Hepatocyte (in vitro differentiated cells): ENCODE measurements around the gene PIGQ. TPM values are rescaled to one million over a fixed set of nuclear protein-coding genes. Genes with fewer than 3 reads are reported as not detected.
A peak's percentile ranks its signal among the peaks of the same experiment; 100 is the strongest.

Experiments used
- DNase-seq: peaks from one replicate; pipeline ENCODE4 v3.0.0-alpha.2; 2016; ENCODE audit warnings: low spot score
- H2AFZ ChIP-seq: fragments of 200-600 bp; sonication (generic); 2 replicates; pipeline ENCODE4 v1.6.0; 2016; ENCODE audit warnings: antibody characterized with exemption, mild to moderate bottlenecking
- H3K27ac ChIP-seq: fragments of 200-600 bp; sonication (generic); 2 replicates; pipeline ENCODE4 v1.5.1; 2016; ENCODE audit warnings: mild to moderate bottlenecking
- H3K27me3 ChIP-seq: fragments of 200-600 bp; sonication (generic); 2 replicates; pipeline ENCODE4 v1.6.1; 2016
- H3K36me3 ChIP-seq: fragments of 200-600 bp; sonication (generic); replicated peaks from 2 replicates; pipeline ENCODE4 v1.5.1; 2016; ENCODE audit warnings: low read depth; ENCODE audit not compliant: insufficient read depth
- H3K4me1 ChIP-seq: fragments of 200-600 bp; sonication (generic); 2 replicates; pipeline ENCODE4 v1.5.1; 2016; ENCODE audit warnings: mild to moderate bottlenecking, moderate library complexity; ENCODE audit not compliant: insufficient read depth
- H3K4me2 ChIP-seq: fragments of 200-600 bp; sonication (generic); 2 replicates; pipeline ENCODE4 v1.6.0; 2016
- H3K4me3 ChIP-seq: fragments of 200-600 bp; sonication (generic); 2 replicates; pipeline ENCODE4 v1.5.1; 2016; ENCODE audit warnings: mild to moderate bottlenecking
- H3K79me2 ChIP-seq: fragments of 200-600 bp; sonication (generic); 2 replicates; pipeline ENCODE4 v1.6.0; 2017; ENCODE audit warnings: mild to moderate bottlenecking
- H3K9me2 ChIP-seq: fragments of 200-600 bp; sonication (generic); replicated peaks from 2 replicates; pipeline ENCODE4 v1.6.0; 2017; ENCODE audit warnings: mild to moderate bottlenecking; ENCODE audit not compliant: insufficient read depth
- H3K9me3 ChIP-seq: fragments of 200-600 bp; sonication (generic); 2 replicates; pipeline ENCODE4 v1.5.1; 2016; ENCODE audit warnings: low read depth, mild to moderate bottlenecking
- H4K20me1 ChIP-seq: fragments of 200-600 bp; sonication (generic); 2 replicates; pipeline ENCODE4 v1.6.0; 2016; ENCODE audit warnings: mild to moderate bottlenecking; ENCODE audit not compliant: insufficient read depth, poor library complexity, severe bottlenecking
- CTCF ChIP-seq: fragments of 200-600 bp; sonication (generic); IDR thresholded peaks from 2 replicates; pipeline ENCODE4 v1.5.1; 2016; ENCODE audit warnings: antibody characterized with exemption, mild to moderate bottlenecking; ENCODE audit not compliant: poor library complexity
- EZH2 ChIP-seq: fragments of 200-600 bp; sonication (generic); IDR thresholded peaks from 2 replicates; pipeline ENCODE4 v1.6.1; 2016; ENCODE audit warnings: antibody characterized with exemption, mild to moderate bottlenecking, borderline replicate concordance
- EZH2phosphoT487 ChIP-seq: fragments of 200-600 bp; sonication (generic); IDR thresholded peaks from one replicate; pipeline ENCODE4 v1.6.1; 2018; ENCODE audit warnings: antibody characterized with exemption, mild to moderate bottlenecking, low read depth, moderate library complexity; ENCODE audit not compliant: unreplicated experiment, severe bottlenecking
- WGBS: methylation state at CpG from one replicate; pipeline ENCODE4 v1.1.6; 2016; ENCODE audit warnings: low lambda C conversion rate; ENCODE audit errors: missing lambda C conversion rate; 5-methylcytosine and 5-hydroxymethylcytosine counted together
- polyA plus RNA-seq: library from polyadenylated mRNA; unstranded; fragments of >200 nt; fragmentation: Nextera tagmentation; extraction: Ambion mirVana; gene quantifications from 2 replicates; pipeline ENCODE4 v1.2.1, GENCODE V29; 2016
- total RNA-seq: library from RNA; depleted of rRNA; stranded (reverse); fragments of >200 nt; gene quantifications from 2 replicates; pipeline ENCODE4 v1.2.3, GENCODE V29; 2014

The PIGQ gene
- total and polyA plus RNA-seq, 2 experiments from 2014 or later = 30.0 to 58.6 TPM

- no peak for DNase-seq
- peaks cover 22% of the 10 kb centered on the region for H3K4me1 ChIP-seq
- 96% methylated on average over 17 of the region's 17 CpGs for WGBS
Measured at GRCh38 chr16:536746-537145, 33.0 kb upstream of the PIGQ start.

GRCh38 chr16:537415-538335 lies 32.1 kb upstream of the PIGQ start:
- no peak overlapping the region for H3K4me3 ChIP-seq
- H3K4me1 ChIP-seq = peaks cover 22% of the 10 kb centered on the region
- no peaks in the 10 kb centered on the region for H3K9me2 ChIP-seq
- TF ChIP-seq EZH2phosphoT487 (no peak), CTCF (peak; percentile 4), EZH2 (no peak)
- no peaks in the 10 kb centered on the region for H3K9me3 ChIP-seq
- DNase-seq = no peak
- WGBS = 97% methylated on average over 56 of the region's 60 CpGs
- no peaks in the 10 kb centered on the region for H3K27me3 ChIP-seq
- H3K27ac ChIP-seq = no peak overlapping the region
- H2AFZ ChIP-seq = no peak overlapping the region
- no peak overlapping the region for H3K4me2 ChIP-seq
- no peaks in the 10 kb centered on the region for H3K36me3 ChIP-seq
- H3K79me2 ChIP-seq = peaks cover 88% of the 10 kb centered on the region
- peaks cover 22% of the 10 kb centered on the region for H4K20me1 ChIP-seq

More at GRCh38 chr16:536746-537145, 33.0 kb upstream of the PIGQ start:
- Histone ChIP-seq H3K4me3 (no peak overlapping the region), H3K27ac (no peak overlapping the region), H2AFZ (no peak overlapping the region), H3K27me3 (no peaks in the 10 kb centered on the region), H3K9me2 (no peaks in the 10 kb centered on the region), H3K79me2 (peaks cover 92% of the 10 kb centered on the region), H3K4me2 (no peak overlapping the region), H3K9me3 (no peaks in the 10 kb centered on the region), H4K20me1 (peaks cover 18% of the 10 kb centered on the region), H3K36me3 (no peaks in the 10 kb centered on the region)
- TF ChIP-seq EZH2phosphoT487 (no peak), CTCF (no peak), EZH2 (no peak)

GRCh38 chr16:539901-540530 lies 29.8 kb upstream of the PIGQ start:
- TF ChIP-seq EZH2phosphoT487 (no peak), EZH2 (no peak), CTCF (no peak)
- Histone ChIP-seq H3K27ac (no peak overlapping the region), H2AFZ (no peak overlapping the region), H3K36me3 (no peaks in the 10 kb centered on the region), H4K20me1 (peaks cover 17% of the 10 kb centered on the region), H3K4me1 (peaks cover 17% of the 10 kb centered on the region), H3K4me3 (no peak overlapping the region), H3K9me2 (no peaks in the 10 kb centered on the region), H3K9me3 (no peaks in the 10 kb centered on the region), H3K79me2 (peaks cover 87% of the 10 kb centered on the region), H3K4me2 (no peak overlapping the region), H3K27me3 (no peaks in the 10 kb centered on the region)
- DNase-seq = no peak
- WGBS = 96% methylated on average over 30 of the region's 34 CpGs
